Psoas muscle (tissue), 8 donors: ENCODE measurements around the gene PRSS33. TPM values are rescaled to one million over a fixed set of nuclear protein-coding genes. Genes with fewer than 3 reads are reported as not detected.

Source experiments
- ATAC-seq, 4 donors: fragments of 200-7000 bp; cut with Tn5 transposase; one replicate each; pipeline ENCODE4 v1.9.1; 2020; ENCODE audit warnings: moderate library complexity in 3 of 4, mild to moderate bottlenecking in 2 of 4
- DNase-seq, 2 donors: peaks; one replicate each; pipeline ENCODE4 v3.0.0-alpha.2; 2020
- H3K27ac ChIP-seq: fragments of 200-600 bp; one replicate; pipeline ENCODE4 v1.8.0; 2022
- H3K27me3 ChIP-seq, 3 donors: fragments of 200-600 bp in 1 of 3; one replicate each; pipeline versions ENCODE4 v1.6.1 to v1.8.0; 2013 to 2022; ENCODE audit warnings: low read length in 2 of 3, mild to moderate bottlenecking in 2 of 3, moderate library complexity in 1 of 3; ENCODE audit not compliant: insufficient read depth in 3 of 3
- H3K36me3 ChIP-seq, 2 donors: fragments of 200-600 bp in 1 of 2; one replicate each; pipeline versions ENCODE4 v1.6.1 to v1.8.0; 2013 to 2022; ENCODE audit warnings: low read depth in 1 of 2, mild to moderate bottlenecking in 1 of 2, moderate library complexity in 1 of 2; ENCODE audit not compliant: insufficient read depth in 1 of 2
- H3K4me1 ChIP-seq: fragments of 200-600 bp; one replicate; pipeline ENCODE4 v1.8.0; 2022
- H3K4me3 ChIP-seq: fragments of 200-600 bp; one replicate; pipeline ENCODE4 v1.8.0; 2022; ENCODE audit warnings: mild to moderate bottlenecking
- H3K9me3 ChIP-seq: fragments of 200-600 bp; one replicate; pipeline ENCODE4 v1.8.0; 2022
- CTCF ChIP-seq: fragments of 200-600 bp; IDR thresholded peaks from one replicate; pipeline ENCODE4 v1.8.0; 2022; ENCODE audit warnings: antibody characterized with exemption
- WGBS, 3 donors: extraction: QIAGEN DNeasy Blood & Tissue Kit; methylation state at CpG; one replicate each; pipeline versions ENCODE4 v1.1.6 to v1.1.7; 2013; 5-methylcytosine and 5-hydroxymethylcytosine counted together
- intact Hi-C, 2 donors: fragments of 100-400 bp; cut with DNase I; formaldehyde crosslinking; loops; one replicate each; pipeline versions ENCODE4 v1.11.0 to v1.14.2; 2022
- polyA plus RNA-seq, 3 donors: library from polyadenylated mRNA; stranded (reverse); fragments of 200-250 nt; gene quantifications; one replicate each; pipeline ENCODE4 v1.2.3, GENCODE V29; 2013
- total RNA-seq, 4 donors: library from RNA; stranded (reverse); fragmentation: NEBNext Ultra II Directional in 2 of 4; extraction: Animal tissue kit (Norgen Biotek cat#: 25700) in 2 of 4; gene quantifications; one replicate each; pipeline versions ENCODE4 v1.2.1 to v1.2.4, GENCODE V29; 2021 to 2023
- donor health status: healthy with polysubstance abuse.
- donor health status: DM: no; HTN: no; CAD: no; lungs with moderate emphysema.
- donor health status: Bipolar disorder and iron deficiency.
- donor health status: healthy.
- donor health status: DM: yes; HTN: yes; CAD: no.
- donor health status: DM: no; HTN: no; CAD: no.
- donor health status: DM: no; HTN: no; CAD: no.
- donor health status: DM: yes; HTN: yes; CAD: no.

The PRSS33 gene
- total and polyA plus RNA-seq, 7 donors, result not detected

GRCh38 chr16:2767891-2768290, 19.5 kb downstream of the PRSS33 start:
- no peak for ATAC-seq
- intact Hi-C loops, result no loop called here
- Histone ChIP-seq H3K4me1 (peaks cover 20% of the 10 kb centered on the region), H3K4me3 (peak overlapping the region; percentile 18), H3K27me3 (no peaks in the 10 kb centered on the region), H3K27ac (peak overlapping the region; percentile 41), H3K9me3 (no peaks in the 10 kb centered on the region), H3K36me3 (peaks cover 26 to 100% of the 10 kb centered on the region in 2 donors)
- WGBS, 3 donors, result 42 to 59% (median 45%) methylated on average over 14 of the region's 14 CpGs
- TF ChIP-seq CTCF, result no peak
- DNase-seq, result no peak

- ATAC-seq (peak in 3 of 4 donors; percentile 4 to 35 (median 6)), DNase-seq (no peak)
- no peak for TF ChIP-seq CTCF
- Histone ChIP-seq H3K27ac (peak overlapping the region; percentile 41), H3K27me3 (no peaks in the 10 kb centered on the region), H3K36me3 (peaks cover 33 to 100% of the 10 kb centered on the region in 2 donors), H3K4me3 (no peak overlapping the region), H3K9me3 (no peaks in the 10 kb centered on the region), H3K4me1 (peaks cover 20% of the 10 kb centered on the region)
- 37 to 47% (median 37%) methylated on average over 19 of the region's 19 CpGs for WGBS, 3 donors
- intact Hi-C loops, result no loop called here
Measured at GRCh38 chr16:2767140-2767731, 20.1 kb downstream of the PRSS33 start.

- H3K27ac ChIP-seq, result no peak overlapping the region
- no peaks in the 10 kb centered on the region for H3K9me3 ChIP-seq
- WGBS, 3 donors, result 87 to 90% (median 87%) methylated on average over 44 of the region's 44 CpGs
- no peak overlapping the region for H3K4me3 ChIP-seq
- H3K27me3 ChIP-seq, result no peaks in the 10 kb centered on the region
- DNase-seq (no peak), ATAC-seq (peak in 3 of 4 donors; percentile 2 to 19 (median 8))
- peaks cover 17% of the 10 kb centered on the region for H3K4me1 ChIP-seq
- intact Hi-C loops, result no loop called here
- no peak for TF ChIP-seq CTCF
- H3K36me3 ChIP-seq, result peaks cover 35 to 100% of the 10 kb centered on the region in 2 donors
Measured at GRCh38 chr16:2766430-2767139, 20.8 kb downstream of the PRSS33 start.

- Histone ChIP-seq H3K9me3 (no peaks in the 10 kb centered on the region), H3K4me1 (peaks cover 17% of the 10 kb centered on the region), H3K27me3 (no peaks in the 10 kb centered on the region), H3K27ac (no peak overlapping the region), H3K4me3 (no peak overlapping the region), H3K36me3 (peaks cover 34 to 100% of the 10 kb centered on the region in 2 donors)
- TF ChIP-seq CTCF, result no peak
- DNase-seq (no peak), ATAC-seq (no peak)
- intact Hi-C loops, result no loop called here
- WGBS, 3 donors, result 97 to 98% (median 97%) methylated on average over 70 to 73 of the region's 73 CpGs
Measured at GRCh38 chr16:2765462-2766404, 21.6 kb downstream of the PRSS33 start.
